ENCODE measurements around the gene CEP57L1. TPM values are rescaled to one million over a fixed set of nuclear protein-coding genes. Genes with fewer than 3 reads are reported as not detected.

CEP57L1 gene
- total RNA-seq, 1 donor from 2014 or later = 13.2 TPM

DNA sequence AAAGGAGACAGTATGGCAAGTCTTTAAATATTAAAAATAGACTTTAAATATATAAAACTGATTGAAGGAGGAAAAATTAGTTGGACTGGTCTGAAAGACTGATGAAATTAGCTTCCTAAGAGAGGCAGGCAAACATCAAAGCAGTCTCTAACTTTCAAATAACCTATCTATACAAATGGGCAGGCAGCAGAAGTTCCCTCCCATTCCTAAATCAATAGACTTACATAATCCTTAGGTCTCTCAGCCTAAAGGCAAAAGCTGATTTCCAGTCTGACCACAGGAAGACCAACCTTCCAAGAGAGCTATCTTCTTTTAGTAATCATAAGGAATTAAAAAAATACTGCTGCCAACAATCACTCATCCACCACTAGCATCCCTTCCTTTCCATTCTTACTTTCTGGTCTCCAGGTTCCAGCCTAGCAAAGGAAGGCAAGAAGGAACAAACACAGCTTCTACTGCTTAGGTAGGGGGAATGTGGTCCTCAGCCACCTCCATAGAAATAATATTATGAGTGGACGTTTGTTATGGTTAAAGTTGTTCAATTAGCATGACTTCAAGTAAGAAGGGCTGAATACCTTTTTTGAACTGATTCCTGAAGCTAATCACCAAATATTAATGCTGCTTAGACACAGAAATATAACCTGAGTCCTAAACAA is 44.7 kb upstream of the CEP57L1 start:
- TF ChIP-seq, protein P1, sequence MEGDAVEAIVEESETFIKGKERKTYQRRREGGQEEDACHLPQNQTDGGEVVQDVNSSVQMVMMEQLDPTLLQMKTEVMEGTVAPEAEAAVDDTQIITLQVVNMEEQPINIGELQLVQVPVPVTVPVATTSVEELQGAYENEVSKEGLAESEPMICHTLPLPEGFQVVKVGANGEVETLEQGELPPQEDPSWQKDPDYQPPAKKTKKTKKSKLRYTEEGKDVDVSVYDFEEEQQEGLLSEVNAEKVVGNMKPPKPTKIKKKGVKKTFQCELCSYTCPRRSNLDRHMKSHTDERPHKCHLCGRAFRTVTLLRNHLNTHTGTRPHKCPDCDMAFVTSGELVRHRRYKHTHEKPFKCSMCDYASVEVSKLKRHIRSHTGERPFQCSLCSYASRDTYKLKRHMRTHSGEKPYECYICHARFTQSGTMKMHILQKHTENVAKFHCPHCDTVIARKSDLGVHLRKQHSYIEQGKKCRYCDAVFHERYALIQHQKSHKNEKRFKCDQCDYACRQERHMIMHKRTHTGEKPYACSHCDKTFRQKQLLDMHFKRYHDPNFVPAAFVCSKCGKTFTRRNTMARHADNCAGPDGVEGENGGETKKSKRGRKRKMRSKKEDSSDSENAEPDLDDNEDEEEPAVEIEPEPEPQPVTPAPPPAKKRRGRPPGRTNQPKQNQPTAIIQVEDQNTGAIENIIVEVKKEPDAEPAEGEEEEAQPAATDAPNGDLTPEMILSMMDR (IDR thresholded peaks at IDR 0.05) = no peak
- no peaks in the 10 kb centered on the region for H3K27me3 Mint-ChIP-seq (ENCODE audit: unreplicated experiment)
- peaks cover 3% of the 10 kb centered on the region for H3K36me3 Mint-ChIP-seq (ENCODE audit: unreplicated experiment)
- no peaks in the 10 kb centered on the region for H3K9me3 Mint-ChIP-seq (ENCODE audit: unreplicated experiment)
- DNase-seq (ENCODE audit: extremely low spot score, unreplicated experiment) = no peak
- no peak overlapping the region for H3K27ac Mint-ChIP-seq (ENCODE audit: unreplicated experiment)
- H3K4me1 Mint-ChIP-seq (ENCODE audit: unreplicated experiment) = peaks cover 5% of the 10 kb centered on the region
- H3K4me3 Mint-ChIP-seq (ENCODE audit: unreplicated experiment) = no peak overlapping the region

DNA sequence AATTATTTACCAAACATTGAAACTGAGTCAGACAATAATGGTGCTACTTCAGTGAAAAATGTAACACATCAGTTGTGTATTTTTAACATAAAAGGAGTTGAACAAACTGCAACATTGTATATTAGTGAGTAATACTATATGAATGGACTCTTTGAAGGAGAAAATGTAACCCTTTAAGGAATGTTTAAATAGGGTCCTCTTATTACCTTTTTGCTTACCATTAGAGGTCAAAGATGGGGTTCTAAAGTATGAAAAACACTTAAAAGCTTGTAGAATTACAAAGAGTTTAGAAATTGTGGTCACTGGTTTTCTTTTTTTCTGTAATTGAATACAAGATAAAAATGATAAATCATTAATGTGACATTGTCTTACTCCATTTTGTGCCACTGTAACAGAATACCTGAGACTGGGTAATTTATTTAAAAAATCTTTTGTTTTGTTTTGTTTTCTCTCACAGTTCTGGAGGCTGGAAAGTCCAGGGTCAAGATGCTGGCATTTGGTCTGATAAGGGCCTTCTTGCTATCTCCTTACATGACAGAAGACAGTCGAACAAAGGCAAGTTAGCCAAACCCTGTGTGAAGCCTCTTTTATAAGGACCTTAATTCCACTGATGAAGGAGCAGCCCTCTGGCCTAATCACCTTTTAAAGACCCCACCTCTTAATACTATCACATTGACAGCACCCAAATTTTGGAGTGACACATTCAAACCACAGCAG is 43.8 kb upstream of the CEP57L1 start:
- Mint-ChIP-seq H3K36me3 (ENCODE audit: unreplicated experiment) (peaks cover 3% of the 10 kb centered on the region), H3K27ac (ENCODE audit: unreplicated experiment) (no peak overlapping the region), H3K9me3 (ENCODE audit: unreplicated experiment) (no peaks in the 10 kb centered on the region), H3K4me1 (ENCODE audit: unreplicated experiment) (peaks cover 5% of the 10 kb centered on the region), H3K27me3 (ENCODE audit: unreplicated experiment) (no peaks in the 10 kb centered on the region), H3K4me3 (ENCODE audit: unreplicated experiment) (no peak overlapping the region)
- DNase-seq (ENCODE audit: extremely low spot score, unreplicated experiment) = no peak
- TF ChIP-seq, protein P1 (IDR thresholded peaks at IDR 0.05) = no peak

- H3K4me1 Mint-ChIP-seq (ENCODE audit: unreplicated experiment) = peaks cover 5% of the 10 kb centered on the region
- H3K36me3 Mint-ChIP-seq (ENCODE audit: unreplicated experiment) = peaks cover 6% of the 10 kb centered on the region
- no peaks in the 10 kb centered on the region for H3K9me3 Mint-ChIP-seq (ENCODE audit: unreplicated experiment)
- no peak overlapping the region for H3K4me3 Mint-ChIP-seq (ENCODE audit: unreplicated experiment)
- TF ChIP-seq, protein P1 (IDR thresholded peaks at IDR 0.05) = no peak
- H3K27me3 Mint-ChIP-seq (ENCODE audit: unreplicated experiment) = no peaks in the 10 kb centered on the region
- DNase-seq (ENCODE audit: extremely low spot score, unreplicated experiment) = no peak
- H3K27ac Mint-ChIP-seq (ENCODE audit: unreplicated experiment) = no peak overlapping the region
These were observed 43.2 kb upstream of the CEP57L1 start for GRCh38 chr6:109052018-109052651.

- no peak for DNase-seq (ENCODE audit: extremely low spot score, unreplicated experiment)
- Mint-ChIP-seq H3K36me3 (ENCODE audit: unreplicated experiment) (peaks cover 6% of the 10 kb centered on the region), H3K27ac (ENCODE audit: unreplicated experiment) (no peak overlapping the region), H3K27me3 (ENCODE audit: unreplicated experiment) (no peaks in the 10 kb centered on the region), H3K4me3 (ENCODE audit: unreplicated experiment) (no peak overlapping the region), H3K4me1 (ENCODE audit: unreplicated experiment) (peaks cover 5% of the 10 kb centered on the region), H3K9me3 (ENCODE audit: unreplicated experiment) (no peaks in the 10 kb centered on the region)
- TF ChIP-seq, protein P1 (IDR thresholded peaks at IDR 0.05) = no peak
These were observed 42.5 kb upstream of the CEP57L1 start for GRCh38 chr6:109052852-109053251.

DNA sequence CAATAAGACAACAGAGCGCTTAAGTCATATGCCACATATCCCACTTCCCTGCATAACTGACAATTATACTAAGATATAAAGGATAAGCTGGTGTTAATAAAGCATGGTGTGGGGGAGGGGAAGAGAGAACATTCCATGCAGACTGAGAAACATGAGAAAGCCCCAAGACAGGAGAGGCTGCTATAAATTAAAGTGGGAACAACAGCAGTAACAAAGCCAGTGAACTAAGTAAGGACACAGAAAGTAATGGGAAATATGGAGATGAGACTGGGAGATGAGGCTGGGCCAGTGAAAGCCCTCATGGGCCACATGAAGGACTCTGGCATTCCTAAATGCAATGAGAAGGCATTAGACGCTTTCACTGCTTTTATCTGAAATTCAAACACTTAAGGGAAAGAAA is 42.0 kb upstream of the CEP57L1 start:
- Mint-ChIP-seq H3K36me3 (ENCODE audit: unreplicated experiment) (peaks cover 6% of the 10 kb centered on the region), H3K27me3 (ENCODE audit: unreplicated experiment) (no peaks in the 10 kb centered on the region), H3K4me3 (ENCODE audit: unreplicated experiment) (no peak overlapping the region), H3K9me3 (ENCODE audit: unreplicated experiment) (no peaks in the 10 kb centered on the region), H3K27ac (ENCODE audit: unreplicated experiment) (no peak overlapping the region), H3K4me1 (ENCODE audit: unreplicated experiment) (peaks cover 5% of the 10 kb centered on the region)
- DNase-seq (ENCODE audit: extremely low spot score, unreplicated experiment) = no peak
- TF ChIP-seq, protein P1 (IDR thresholded peaks at IDR 0.05) = no peak

All from osteocyte (in vitro differentiated cells).